Activated T-helper 1 cell treated with Interleukin-2 at 50 U/mL for 16 hours (primary cell): Measurements from ENCODE around the gene MTCH1.

Source experiments
- DNase-seq: peaks from one replicate; pipeline ENCODE4 v3.0.0-alpha.2; 2020; ENCODE audit warnings: low read depth

The MTCH1 gene, protein sequence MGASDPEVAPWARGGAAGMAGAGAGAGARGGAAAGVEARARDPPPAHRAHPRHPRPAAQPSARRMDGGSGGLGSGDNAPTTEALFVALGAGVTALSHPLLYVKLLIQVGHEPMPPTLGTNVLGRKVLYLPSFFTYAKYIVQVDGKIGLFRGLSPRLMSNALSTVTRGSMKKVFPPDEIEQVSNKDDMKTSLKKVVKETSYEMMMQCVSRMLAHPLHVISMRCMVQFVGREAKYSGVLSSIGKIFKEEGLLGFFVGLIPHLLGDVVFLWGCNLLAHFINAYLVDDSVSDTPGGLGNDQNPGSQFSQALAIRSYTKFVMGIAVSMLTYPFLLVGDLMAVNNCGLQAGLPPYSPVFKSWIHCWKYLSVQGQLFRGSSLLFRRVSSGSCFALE

DNA sequence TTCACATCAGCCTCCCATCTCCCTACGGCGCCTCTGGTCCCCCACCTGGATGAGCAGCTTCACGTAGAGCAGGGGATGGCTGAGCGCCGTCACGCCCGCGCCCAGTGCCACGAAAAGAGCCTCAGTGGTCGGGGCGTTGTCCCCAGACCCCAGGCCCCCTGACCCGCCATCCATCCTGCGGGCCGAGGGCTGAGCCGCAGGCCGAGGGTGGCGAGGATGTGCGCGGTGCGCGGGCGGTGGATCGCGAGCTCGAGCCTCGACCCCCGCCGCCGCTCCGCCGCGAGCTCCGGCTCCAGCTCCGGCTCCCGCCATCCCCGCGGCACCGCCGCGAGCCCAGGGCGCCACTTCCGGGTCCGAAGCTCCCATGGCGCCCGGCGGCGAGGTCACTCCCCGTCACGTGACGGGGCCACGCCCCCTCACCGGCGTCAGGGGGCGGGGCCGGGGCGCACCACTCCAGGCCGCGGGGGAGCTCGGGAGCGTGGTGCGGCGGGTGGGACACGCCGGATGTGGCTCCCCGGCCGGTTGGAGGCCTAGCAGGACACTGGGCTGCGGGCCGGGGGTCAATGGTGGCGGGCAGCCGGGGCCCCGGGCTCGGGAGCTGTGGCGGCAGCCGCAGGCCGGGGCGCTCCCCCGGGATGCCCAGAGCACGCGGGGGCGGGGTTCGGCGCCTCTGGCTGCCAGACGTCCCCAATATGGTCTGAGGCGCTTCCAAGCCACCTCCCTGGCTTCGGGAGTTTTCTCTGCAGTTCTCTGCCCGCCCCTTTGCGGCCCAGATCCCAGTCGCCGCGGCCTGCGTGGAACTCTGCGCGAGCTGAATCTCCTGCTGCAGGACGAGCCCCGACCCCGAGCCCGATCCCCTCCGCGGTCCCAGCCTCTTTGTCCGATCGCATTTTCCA, at the start of gene MTCH1:
Gene MTCH1 (minus strand): TSS at position 389 of the 896 bp plus-strand sequence. CDS start 23 bp downstream, at position 366.
- peak; percentile 86 for DNase-seq

DNA sequence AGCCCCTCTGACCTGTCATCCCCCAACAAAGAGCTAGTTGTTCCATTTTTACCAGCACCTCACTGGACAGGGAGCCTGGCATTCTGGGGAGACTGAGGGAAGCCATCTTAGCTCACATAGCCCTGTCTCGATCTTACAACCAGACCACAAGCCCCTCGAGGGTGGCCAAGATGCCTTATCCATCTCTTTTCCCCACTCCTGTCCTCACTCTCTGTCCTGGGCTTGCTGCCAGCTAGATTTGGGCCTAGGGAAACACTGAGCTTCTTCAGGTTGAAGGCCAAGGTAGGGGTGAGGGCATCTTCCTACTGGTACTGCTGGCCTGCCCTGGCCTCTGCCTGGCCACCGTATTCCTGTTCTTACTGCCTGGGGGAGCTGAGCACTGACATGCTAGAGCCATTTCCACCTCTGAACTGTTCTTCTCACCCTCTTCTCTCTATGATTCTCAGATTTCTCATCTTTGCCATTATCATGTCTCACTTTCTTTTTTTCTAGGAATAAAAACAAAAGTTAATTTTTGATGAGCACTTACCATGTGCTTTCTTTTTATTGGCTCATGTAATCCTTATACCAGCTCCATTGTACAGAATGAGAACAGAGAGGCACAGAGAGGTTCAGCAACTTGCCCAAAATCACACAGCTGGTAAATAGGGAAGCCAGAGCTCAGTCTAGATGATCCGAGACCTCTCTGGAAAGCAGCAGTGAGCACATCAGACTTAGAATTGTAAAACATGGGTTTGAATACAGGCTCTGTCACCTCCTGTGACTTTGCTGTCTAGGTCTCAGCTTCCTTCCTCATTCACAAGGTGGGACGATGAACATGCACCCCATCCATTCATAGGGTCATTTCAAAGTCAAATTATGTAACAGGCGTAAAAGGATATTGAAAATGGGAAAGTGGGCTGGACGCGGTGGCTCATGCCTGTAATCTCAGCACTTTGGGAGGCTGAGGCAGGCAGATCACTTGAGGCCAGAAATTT, 48.1 kb upstream of the MTCH1 start:
- no peak for DNase-seq

DNA sequence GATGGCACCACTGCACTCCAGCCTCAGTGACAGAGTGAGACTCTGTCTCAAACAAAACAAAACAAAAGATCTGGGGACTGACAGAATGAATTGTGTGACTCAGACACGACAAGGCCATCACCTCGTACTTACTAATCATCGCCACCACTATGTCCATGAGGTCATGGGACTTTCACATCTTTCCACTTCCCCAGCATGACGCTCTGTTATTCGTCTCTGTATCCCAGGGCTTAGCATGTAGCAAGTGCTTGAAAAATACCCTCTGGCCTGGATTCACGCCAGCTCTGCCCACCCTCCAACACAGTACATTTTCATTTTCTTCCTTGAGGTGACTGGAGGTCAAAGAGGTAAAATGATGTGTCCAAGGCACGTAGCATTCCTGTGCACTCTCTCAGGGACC, 47.3 kb upstream of the MTCH1 start:
- DNase-seq = no peak

DNA sequence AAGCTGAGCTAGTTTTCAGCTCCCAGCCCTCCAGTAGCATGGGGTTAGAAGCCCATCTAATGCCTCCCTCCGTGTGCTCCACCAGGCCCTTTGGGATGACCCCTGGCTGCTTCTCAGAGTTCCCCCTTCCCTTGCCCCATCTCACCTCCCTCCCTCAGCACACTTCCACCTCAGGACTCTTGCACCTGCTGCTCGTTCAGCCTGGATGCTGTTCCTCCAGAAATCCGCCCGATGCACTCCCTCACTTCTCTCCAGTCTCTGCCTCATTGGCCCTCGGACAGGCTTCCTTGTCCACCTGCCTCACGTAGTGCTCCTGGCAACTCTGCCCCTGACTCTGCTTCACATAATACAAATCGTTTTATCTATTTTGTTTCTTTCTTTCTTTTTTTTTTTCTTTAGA, 46.2 kb upstream of the MTCH1 start:
- DNase-seq = no peak

DNA sequence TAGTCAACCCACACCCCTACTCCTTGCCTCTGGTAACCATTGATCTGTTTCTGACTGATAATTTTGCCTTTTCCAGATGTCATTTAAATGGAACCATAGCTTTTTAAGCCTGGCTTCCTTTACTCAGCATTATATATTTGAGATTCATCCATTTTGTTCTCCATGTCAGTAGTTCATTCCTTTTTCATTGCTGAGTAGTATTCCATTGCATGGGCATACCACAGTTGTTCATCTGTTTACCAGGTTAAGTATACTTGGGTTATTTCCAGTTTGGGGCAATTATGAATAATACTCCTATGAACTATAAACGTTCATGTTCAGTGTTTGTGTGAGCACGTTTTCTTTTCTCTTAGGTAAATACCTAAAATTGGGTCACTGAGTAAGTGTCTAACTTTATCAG, 44.6 kb upstream of the MTCH1 start:
- no peak for DNase-seq

DNA sequence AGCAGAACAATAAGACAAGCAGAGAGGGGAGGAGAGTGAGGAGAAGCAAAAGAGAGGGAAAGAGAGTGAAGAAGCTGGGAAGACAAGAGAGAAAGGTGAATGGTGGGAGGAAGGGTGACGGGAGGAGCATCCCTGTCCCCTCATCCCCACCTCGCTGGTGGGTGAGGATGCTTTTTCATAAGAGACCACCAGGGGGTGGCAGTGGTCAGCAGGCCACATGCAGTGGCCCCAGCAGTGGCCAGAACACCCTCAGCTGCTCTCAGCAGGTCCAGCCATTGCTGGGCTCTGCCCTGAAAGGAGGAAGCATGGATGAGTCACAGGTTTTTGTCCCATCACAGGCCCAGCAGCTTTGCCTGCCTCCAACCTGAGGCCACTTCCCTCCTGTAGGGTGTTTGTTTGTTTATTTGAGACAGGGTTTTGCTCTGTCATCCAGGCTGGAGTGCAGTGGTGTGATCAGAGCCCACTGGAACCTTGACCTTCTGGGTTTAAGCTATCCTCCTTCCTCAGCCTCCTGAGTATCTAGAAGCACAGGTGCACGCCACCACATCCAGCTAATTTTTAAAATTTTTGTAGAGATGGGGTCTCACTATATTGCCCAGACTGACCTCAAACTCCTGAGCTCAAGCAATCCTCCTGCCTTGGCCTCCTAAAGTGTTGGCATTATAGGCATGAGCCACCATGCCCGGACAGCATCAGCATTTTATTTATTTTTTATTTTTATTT, 43.4 kb upstream of the MTCH1 start:
- DNase-seq = no peak

DNA sequence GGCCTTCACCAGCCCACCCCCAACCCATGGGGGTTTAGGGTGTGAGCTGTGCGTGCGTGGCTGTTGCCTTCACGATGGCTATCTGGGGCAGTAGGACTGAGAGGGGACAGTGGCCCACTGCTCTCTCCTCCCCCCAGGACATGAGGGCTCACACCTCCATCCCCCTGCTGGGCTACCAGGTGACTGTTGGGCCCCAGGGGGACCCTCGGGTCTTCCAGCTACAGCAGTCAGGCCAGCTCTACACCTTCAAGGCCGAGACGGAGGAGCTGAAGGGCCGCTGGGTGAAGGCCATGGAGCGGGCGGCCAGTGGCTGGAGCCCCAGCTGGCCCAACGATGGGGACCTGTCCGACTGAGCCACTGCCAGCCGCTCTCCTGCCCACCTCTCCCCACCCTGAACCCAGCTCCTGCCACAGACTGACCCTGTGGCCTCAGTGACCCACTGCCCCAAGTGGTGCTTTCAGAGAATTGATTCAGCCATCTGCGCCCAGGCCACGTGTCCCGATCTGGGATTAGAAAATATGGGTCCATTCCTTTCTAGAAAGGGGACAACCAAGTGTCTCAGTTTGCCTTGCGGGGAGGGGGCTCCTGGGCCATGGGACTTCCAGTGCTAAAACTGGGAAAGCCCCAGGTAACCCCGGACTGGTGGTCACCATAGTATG, 41.9 kb upstream of the MTCH1 start:
- DNase-seq = no peak

DNA sequence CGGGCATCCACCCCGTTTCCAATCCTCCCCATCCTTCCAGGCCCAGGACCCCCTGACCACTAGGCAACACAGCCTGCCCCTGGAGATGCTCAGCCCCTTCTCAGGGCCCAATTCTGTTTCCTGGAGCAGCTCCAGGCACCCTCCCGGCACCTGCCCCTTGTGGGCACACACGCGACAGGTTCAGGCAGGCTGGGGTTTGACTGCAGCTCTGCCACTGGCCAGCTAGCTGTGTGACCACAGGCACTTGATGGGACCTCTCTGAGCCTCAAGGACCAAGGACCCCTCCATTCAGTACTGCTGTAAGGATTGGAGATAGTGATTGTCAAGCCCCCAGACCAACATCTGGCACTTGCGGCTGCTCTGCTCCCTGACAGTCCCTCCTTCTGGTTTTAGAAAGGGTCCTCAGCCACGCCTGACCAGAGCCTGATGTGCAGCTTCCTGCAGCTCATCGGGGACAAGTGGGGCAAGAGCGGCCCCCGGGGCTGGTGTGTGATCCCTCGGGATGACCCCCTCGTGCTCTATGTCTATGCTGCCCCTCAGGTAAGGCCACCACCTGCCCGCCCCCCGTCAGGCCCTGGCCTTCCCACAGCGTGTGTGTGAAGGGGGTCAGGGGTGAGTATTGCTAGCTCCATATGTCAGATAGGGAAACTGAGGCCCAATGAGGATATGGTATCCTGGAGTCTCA, 41.2 kb upstream of the MTCH1 start:
- DNase-seq = no peak

DNA sequence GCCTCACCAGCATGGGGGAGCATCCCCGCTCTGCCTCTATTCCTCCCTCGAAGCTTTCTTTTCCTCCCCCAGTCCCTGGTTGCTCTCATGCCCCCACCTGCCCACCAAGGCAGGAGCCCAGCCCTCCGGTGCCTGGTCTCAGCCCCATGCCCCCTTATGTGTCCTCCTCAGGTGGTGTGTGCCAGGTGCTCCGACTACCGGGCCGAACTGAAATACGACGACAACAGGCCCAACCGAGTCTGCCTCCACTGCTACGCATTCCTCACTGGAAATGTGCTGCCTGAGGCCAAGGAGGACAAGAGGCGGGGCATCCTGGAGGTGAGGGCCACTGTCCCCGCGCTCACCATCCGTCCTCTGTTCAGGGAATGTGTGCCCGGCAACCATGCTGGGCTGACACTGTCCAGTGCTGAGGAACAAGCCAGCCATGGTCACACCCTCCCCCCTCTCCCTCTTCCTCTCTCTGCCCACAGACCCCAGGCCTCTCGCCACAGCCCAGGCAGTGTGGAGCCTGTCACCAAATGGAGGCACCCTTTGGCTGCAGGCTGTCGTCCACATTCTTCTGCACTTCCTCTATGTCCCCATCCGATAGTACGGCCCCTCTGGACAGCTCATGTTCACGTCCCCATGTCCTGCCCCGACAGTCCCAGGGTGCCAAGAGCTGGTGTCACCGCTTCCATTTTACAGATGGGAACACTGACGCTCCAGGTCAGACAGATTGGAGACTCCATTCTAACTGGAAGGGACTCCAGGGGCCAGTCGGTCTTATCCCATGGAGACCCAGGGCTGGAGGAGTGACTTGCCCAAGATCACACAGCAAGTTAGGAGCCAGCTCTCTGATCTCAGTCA, 39.8 kb upstream of the MTCH1 start:
- no peak for DNase-seq

DNA sequence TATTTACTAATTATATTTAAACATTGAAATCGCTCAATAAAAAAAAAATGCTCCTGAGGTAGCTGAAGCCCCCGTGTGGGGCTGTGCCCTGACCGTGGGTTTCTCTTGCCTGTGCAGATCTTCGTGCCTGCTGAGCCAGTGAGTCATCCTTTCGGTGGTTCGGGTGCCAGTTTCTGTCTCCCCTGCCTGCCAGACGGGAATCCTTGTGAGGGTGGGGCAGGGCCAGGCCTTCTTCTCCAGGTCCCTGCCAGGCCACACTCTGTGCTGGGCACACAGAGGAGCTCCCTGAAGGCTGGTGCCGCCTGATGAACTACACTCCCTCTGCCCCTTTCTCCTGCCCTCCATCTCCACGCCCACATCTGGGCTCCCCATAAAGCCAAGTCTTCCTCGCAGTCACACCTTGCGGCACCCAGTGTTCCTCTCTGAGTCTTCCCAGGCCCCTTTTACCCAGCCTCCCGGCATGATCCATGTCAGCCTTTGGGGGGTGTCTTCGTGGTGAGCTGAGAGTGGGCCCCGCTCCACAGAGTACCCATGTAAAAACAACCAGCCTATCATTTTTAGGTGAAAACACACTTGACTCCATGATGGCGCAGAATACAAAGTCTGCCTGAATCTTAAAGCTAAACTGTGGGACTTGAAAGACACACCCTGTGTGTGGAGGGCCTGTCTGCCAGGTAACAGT, 38.8 kb upstream of the MTCH1 start:
- DNase-seq = no peak

DNA sequence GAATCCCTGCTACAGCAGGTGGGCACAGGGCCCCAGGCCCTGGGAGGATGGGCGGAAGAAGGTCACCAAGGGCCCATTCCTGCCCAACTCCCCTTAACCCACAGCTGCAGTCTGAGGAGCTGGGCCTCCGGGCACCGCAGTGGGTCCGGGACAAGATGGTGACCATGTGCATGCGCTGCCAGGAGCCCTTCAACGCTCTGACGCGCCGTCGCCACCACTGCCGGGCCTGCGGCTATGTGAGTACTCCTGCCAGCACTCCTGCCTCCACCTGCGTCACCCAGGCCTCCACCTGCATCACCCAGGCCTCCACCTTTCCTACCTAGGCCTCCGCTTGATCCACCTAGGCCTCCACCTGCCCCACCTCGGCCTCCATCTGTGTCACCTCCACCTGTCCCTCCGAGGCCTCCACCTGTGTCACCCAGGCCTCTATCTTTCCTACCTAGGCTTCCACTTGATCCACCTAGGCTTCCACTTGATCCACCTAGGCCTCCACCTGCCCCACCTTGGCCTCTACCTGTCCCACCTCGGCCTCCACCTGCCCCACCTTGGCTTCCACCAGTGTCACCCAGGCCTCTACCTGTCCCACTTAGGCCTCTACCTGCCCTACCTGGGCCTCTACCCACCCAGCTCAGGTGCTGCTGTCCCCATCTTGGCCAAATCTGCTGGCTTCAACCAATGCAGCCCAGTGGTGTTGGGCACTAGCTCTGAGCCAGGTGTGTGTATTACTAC, 36.3 kb upstream of the MTCH1 start:
- no peak for DNase-seq

DNA sequence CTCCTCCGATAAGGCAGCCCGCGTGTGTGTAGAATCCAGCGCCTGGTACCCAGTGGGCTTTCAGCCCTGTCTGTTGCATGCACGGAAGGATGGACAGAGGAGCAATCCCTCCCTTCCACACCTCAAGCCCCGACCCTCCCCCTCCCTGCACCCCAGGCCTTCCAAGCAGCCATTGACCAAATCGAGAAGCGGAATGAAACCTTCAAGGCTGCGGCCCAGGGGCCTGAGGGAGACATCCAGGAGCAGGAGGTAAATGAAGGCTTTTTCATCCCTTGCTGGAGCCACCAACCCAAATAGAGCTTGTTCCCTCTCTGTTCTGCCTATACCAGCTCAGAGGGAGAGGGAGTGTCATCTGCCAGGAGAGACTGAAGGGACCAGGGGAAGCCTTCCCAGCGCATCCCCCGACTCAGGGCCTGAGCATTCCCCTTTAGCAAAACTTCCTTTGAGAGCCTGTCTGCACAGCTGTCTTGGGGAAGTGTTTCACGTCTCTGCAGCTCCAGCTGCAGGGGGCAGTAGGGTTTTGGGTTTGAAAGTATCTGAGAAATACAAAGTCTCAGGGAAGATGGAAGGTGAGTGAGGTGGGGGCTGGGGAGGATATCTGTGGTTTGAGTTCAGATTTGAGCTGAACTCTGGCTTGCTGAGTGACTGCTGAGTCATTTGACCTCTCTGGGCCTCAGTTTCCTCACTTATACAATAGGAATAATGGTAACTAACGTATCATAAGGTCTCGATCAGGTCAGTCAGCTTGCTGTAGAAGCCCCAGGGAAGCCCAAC, 35.5 kb upstream of the MTCH1 start:
- DNase-seq = peak; percentile 57

DNA sequence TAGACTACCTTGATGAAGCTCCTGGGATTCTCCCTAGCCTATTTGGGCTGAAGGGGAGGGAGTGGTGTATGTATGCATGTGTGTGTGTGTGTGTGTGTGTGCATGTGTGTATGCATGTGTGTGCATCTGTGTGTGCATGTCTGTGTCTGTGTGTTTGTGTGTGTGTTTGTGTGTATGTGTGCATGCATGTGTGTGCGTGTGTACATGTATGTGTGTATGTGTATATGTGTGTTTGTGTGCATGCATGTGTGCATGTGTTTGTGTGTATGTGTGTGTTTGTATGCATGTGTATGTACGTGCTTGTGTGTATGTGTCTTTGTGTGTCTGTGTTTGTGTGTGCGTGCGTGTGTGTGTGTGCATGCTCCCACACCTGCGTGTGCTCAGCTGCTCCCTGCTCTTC, 34.8 kb upstream of the MTCH1 start:
- no peak for DNase-seq

DNA sequence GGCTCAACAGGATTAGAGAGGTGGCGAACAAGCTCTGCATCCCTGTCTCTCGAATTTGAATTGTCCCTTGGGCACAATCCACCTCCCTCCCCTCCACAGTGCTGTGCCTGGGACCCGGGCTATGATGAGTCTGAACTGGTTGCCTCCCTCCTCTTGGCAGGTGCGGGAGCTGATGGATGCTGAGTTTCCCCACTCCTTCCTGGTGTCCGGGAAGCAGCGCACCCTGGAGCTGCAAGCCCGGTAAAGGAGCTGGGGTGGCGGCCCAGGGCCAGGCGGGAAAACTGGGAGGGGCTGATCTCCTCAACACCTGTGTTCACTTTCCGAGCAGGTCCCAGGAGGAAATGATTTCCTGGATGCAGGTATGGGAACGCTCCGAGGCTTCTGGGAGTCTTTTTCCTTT, 34.4 kb upstream of the MTCH1 start:
- no peak for DNase-seq

DNA sequence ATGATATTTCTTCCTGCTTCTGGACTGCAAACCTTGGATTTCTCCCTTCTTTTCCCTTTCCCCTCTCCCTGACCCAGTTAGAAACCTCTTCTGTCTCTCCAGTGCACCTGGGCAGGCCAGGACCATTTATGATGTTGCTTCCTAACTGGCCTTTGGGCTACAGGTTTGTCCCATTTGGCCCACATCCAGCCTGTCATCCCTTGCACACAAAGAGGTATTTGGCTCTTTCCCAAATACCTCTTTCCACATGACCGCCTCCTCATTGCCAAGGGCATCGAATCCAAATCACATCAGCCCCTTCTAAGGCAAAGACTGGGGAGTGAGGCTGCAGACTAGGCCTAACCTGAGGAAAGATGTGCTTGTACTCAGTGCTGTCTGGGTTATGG, 33.1 kb upstream of the MTCH1 start:
- DNase-seq = no peak

DNA sequence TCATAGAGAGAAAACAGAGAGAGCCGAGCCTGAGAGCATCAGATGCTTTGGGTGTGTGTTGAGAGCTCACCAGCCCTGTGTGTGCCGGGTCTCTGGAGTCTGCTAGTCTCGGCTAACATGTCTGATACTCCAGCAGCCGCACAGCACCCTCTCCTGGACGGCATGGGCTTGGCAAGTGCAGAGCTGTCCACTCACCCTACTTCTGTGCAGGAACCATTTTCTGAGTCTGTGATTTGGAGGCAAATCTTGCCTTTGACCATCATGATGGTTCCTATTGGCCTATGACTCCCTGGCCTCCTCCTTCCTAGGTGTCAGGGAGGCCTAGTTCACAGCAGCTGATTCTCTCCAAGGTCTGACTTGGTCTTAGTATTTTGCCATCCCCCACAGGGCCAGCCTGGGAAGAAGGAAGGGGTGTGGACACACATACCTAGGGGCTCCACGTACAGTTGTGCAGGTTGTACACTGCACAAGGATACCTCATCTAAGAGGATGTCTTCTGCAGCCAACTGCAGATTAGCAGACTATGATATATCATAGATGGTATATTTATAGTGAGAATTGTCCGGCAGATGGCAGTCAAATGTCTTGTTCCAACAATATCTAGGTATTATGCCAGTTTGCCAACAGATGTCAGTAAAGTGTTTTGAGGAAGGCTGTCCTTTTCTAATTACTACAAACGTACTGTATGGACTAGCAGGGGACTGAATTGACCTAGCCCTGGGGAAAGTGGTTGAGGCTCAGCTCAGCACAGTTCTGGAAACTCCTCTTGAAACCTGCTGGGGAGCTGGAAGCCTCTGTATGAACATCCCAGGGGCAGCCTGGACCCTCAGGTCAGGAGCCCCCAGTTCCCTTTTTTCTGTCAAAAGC, 32.4 kb upstream of the MTCH1 start:
- peak; percentile 75 for DNase-seq
